Activated CD8-positive, alpha-beta memory T cell treated with anti-CD3 and anti-CD28 coated beads, Interleukin-2, amount 50 U/mL, for 4 hours (primary cell): ENCODE measurements around the gene GRIK4.

Experiments used
- DNase-seq: peaks from one replicate; pipeline ENCODE4 v3.0.0-alpha.2; 2020

Gene GRIK4

GRCh38 chr11:120509346-120510053 is 2.0 kb upstream of the GRIK4 start:
- DNase-seq = no peak

GRCh38 chr11:120510406-120511115 is 987 bp upstream of the GRIK4 start:
- DNase-seq = no peak

DNA sequence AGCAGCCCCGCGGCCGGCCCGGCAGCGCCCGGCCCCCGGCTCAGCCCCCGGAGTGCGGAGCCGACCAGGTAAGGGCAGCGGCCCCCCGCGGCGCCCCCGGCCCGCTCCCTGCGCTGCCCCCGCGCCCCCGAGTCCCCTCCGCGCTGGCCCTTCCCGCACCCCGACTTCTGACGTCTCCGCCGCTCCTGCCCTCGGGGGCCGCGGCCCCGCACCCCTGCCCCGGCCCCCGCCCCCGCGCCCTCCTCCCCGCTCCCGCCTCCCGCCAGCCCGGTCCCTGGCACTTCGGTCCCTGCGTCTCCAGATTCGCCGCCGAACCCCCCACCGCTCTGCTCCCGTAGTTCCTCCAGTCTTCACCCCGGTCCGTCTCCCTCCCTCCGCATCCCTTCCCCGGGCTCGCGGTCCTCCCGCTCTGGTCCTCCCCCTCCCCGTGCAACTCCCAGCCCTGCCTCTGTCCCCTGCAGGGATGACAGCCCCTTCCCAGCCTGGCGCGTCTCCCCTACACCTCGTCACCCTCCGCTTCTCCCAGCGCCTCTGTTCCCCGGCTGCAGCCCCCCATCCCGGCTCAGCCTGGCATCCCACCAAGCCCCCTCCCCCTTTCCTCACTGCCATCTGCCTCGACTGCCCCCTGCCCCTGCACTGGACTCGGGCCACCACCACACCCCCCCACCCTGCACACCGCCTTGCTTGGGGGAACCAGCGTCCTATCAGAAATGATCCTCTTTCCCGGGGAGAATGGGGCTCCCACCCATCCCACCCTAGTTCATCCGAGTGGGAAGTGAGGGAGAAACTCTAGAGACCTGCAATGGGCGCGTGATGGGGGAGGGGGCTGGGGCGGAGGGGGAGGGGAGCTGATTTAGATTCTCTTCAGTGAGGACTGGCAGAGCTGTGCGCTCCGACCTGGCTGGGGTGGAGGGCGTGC is 531 bp downstream of the GRIK4 start:
- no peak for DNase-seq

DNA sequence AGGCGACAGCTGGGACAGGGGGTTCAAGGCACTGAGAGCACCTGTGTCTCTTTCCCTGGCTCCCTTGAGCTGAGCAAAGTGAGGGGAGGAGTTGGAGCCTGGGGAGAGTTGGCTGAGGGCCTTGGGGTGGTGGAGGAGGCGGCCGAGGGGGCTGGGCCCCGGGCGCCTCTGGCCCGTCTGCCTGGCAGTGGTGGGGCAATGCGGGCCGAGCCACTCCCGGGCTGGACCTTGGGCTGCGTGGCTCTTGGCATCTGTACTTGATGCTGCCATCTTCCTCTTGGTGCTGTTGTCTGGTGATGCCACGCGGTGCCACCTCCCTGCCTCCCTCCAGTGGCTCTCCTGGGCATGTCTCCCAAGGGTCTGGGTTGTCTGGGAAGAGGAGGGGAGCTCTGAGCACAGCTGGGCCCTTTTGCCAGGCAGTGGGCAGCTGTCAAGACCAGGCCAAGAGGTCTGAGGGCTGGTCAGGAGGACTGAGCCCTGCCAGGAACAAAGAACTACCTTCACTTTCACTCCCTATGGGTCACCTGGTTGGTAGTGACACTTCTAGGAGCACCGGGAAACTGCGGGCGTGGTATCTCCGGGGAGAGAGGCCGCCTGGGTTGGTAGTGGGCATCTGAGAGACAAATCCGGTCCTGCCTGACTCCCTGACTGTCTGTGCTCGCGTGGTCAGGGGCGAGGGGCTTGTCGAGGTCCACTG is 1.3 kb downstream of the GRIK4 start:
- no peak for DNase-seq

DNA sequence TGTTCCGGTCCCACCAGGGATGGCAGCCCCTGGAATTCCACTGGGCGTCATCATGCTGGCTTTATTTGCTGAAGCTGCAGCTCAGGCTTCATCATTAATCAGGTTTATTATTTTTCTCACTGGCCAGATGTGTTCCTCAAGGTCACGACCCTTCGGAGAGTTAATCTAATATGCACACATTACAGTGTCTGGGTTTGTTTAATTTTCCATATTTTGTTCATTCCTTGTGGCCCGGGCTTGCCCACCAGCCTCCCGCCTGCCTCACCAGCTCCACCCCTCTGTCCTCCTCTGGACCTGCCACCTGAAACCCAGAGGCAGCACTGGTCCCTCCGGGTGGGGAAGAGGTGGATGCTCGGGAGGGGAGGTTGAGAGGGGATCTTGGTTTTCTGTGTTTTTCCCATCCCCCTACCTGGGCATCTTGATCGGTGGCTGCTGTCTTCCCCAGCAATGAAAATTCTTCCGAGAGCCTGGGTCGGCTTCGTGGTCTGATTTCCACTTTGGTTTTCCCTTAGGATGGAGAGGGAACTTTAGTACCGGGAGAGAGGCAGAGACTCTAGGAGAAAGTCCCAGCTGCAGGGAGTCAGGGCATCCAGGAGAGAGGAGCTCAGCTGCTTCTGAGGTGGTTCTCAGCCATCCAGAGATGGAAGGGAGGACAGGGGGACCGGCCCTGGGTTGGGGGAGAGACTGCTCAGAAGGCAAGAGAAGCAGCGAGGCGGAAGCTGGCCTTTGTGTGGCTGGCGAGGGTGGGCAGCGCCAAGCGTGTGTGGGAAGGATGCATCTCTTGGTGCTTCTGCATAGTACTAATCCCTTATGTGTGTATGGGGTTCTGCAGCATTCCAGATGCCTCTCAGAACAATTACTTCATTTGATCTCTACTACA is 2.1 kb downstream of the GRIK4 start:
- no peak for DNase-seq

DNA sequence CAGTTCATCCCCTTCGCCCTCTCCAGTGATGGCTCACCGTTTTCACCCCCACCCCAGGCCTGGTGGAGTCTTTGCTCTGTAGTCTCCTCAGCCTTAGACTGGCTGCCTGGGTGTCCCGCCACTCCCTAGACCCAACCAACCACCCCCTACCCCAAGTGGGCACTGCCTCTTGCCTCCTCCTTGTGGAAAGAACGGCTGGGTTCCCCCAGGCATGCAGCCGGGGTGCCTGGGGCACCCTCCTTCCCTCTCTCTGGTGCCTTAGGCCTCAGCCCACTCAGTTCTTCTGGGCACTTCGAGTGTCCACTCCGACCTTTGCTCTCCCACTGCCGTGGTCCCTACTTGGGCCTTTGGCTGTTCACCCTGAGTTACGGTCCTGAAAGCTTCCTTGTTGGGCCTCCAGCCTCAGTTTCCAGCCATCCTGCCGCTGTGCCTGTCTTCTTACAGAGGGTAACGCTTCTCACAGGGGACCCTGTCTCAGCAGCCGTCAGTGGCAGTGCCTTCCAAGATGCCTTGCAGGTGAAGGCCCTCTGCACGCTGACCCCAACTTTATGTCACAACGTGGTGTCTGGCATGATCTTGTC is 3.1 kb downstream of the GRIK4 start:
- DNase-seq = no peak

- no peak for DNase-seq
Observed at GRCh38 chr11:120515186-120515723, 3.7 kb downstream of the GRIK4 start.

DNA sequence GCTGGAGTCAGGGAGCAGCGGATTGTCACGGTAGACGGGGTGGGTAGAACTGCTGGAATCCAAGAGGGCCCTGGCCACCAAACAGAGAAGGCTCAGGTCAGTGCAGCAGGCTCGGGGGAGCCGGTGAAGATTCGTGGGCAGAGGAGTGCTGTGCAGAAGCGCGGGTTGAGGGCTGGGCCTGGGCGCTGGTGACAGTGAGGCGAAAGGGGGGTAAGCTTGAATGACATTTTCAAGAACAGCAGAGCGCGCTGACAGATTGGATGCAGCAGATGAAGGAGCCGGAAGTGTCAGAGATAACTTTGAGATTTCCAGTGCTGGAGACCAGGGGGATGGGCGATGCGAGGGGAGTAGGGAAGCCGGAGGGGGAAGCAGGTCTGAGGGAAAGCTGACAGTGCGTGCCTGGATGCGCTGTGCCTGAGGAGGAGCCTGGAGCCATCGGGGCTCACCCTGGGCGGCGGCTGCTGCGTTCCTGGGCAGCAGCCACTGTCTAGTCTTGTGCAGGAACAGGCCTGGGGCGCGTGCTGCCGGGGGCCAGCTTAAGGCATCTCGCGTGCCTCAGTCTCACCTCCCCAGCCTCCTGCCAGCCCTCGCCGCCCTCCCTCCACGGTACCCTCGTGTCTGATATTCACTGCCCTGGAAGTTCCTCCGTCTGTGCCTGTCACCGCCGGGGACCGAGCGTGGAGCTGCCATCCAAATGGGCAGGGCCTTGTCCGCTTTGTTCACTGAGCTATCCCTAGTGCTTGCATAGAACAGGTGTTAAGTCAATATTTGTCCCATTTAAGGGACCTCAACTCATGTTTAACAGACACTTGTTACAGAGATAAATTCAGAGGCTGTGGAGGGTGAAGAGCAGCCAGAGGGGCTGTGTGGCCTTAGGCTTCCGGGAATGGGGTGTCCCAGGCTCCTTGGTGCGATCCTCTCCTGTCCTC is 5.2 kb downstream of the GRIK4 start:
- DNase-seq = no peak

- no peak for DNase-seq
Observed at GRCh38 chr11:120517390-120517761, 5.8 kb downstream of the GRIK4 start.

GRCh38 chr11:120517801-120518291 is 6.3 kb downstream of the GRIK4 start:
- no peak for DNase-seq

GRCh38 chr11:120518356-120518755 is 6.8 kb downstream of the GRIK4 start:
- no peak for DNase-seq

- no peak for DNase-seq
Observed at GRCh38 chr11:120519474-120519873, 7.9 kb downstream of the GRIK4 start.

GRCh38 chr11:120520091-120520822 is 8.7 kb downstream of the GRIK4 start:
- no peak for DNase-seq

DNA sequence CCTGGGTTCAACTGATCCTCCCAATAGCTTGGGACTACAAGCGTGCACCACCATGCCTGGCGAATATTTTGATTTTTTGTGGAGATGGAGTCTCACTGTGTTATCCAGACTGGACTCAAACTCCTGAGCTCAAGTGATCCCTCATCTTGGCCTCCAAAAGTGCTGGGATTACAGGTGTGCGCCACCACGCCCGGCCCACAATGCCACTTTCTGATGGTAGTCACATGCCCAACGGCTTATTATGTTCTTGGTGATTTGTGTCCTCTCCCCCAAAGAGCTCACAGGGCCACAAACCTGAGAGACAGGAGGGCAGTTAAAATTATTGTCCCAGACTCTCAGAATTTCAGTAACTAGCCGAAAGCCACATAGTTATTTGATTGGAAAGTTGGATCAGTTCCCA is 9.6 kb downstream of the GRIK4 start:
- DNase-seq = no peak

DNA sequence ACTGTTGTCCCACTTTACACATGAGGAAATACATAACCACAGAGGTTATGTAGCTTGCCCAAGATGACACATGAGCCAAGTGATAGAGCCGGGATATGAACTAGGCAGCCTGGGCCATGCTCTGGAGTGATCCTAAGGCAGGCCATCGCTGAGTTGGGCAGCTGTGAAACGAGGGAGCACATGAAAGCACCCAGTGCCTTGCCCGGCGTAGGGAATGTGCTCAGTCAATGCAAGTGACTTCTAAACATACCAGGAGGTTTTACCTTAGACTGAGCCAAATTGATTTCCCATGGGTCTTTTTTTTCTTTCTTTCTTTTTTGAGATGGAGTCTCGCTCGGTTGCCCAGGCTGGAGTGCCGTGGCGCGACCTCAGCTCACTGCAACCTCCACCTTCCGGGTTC is 10.5 kb downstream of the GRIK4 start:
- no peak for DNase-seq

DNA sequence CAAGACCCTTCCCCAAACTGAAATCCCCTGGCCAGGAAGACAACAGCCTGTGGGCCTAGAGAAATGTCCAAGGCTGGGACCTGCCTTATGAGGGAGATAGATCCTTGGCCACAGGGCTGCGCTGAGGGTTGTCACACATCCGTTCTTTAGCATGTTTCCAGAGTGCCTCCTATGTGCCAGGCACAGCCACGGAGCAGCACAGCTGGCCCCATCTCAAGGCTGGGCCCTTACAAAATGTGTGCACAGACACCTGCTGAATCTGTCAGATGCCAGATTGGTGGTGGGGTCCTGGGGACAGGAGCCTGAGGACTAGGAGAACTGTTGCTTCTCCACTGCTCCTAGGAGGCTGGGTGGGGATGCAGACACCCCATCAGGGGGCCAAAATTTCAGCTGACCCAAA is 11.2 kb downstream of the GRIK4 start:
- DNase-seq = no peak

GRCh38 chr11:120523196-120523595 is 11.6 kb downstream of the GRIK4 start:
- DNase-seq = no peak

DNA sequence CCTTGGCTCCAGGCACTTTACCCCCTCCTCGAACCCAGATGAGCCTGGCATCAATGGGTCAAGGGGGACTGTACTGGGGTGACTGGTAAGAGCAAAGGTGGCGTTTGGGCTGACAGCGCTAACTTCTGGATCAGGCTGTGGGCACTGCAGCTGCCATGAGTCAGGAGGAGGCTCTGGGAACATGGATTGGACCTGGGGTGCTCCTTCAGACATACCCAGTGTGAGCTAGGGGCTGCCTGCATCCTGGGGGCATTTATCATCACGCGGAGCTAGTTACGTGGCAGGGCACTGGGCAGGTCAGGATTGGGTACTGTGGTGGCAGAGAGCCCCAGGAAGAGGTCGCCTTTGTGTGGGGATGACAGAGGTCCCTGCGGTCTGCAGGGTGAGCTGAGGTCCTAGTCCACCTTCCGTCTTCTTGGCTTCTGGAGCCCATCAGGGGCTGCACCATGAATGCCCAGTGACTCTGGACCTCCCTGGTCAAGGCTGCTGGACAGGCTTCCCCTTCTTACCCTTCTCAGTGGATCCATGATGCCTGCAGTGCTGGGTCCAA is 13.1 kb downstream of the GRIK4 start:
- DNase-seq = no peak
